Common myeloid progenitor, CD34-positive (primary cell): ENCODE results near the gene DBX2.
A peak's percentile ranks its signal among the peaks of the same experiment; 100 is the strongest.

Source experiments
- CTCF ChIA-PET: fragments of 350-600 bp; sonication (Branson Sonifier 250); formaldehyde crosslinking; loops from one replicate; lab custom pipeline; 2021; ENCODE audit warnings: antibody characterized with exemption; lab: Charles Lee
- POLR2A ChIA-PET: fragments of 350-600 bp; sonication (Branson Sonifier 250); formaldehyde crosslinking; loops from one replicate; lab custom pipeline; 2021; ENCODE audit warnings: antibody characterized with exemption; lab: Charles Lee
- DNase-seq, 3 donors: peaks; one replicate each; pipeline versions ENCODE4 v3.0.0 to v3.0.0-alpha.2; 2013
- H3K27ac ChIP-seq, 2 experiments: 1 replicate in 1 of 2; 2 replicates in 1 of 2; pipeline ENCODE4 v1.7.0; 2013; ENCODE audit warnings: inconsistent platforms in 2 of 2, low read length in 2 of 2, mild to moderate bottlenecking in 2 of 2, low read depth in 1 of 2, moderate library complexity in 1 of 2; ENCODE audit not compliant: severe bottlenecking in 2 of 2, insufficient read depth in 1 of 2, poor library complexity in 1 of 2
- H3K27me3 ChIP-seq, 5 experiments: replicated peaks in 2 of 5; 1 replicate in 3 of 5; 2 replicates in 2 of 5; pipeline versions ENCODE4 v1.6.1 to v1.7.0; 2013; ENCODE audit warnings: low read length in 4 of 5, mild to moderate bottlenecking in 2 of 5, moderate library complexity in 2 of 5, inconsistent platforms in 1 of 5; ENCODE audit not compliant: insufficient read depth in 5 of 5, control insufficient read depth in 4 of 5
- H3K36me3 ChIP-seq, 4 experiments: 1 replicate in 2 of 4; 2 replicates in 2 of 4; pipeline versions ENCODE4 v1.6.1 to v1.7.0; 2013; ENCODE audit warnings: low read length in 3 of 4, control low read depth in 1 of 4, mild to moderate bottlenecking in 1 of 4; ENCODE audit not compliant: control insufficient read depth in 4 of 4, insufficient read depth in 4 of 4
- H3K4me1 ChIP-seq, 4 experiments: 1 replicate in 3 of 4; 2 replicates in 1 of 4; pipeline versions ENCODE4 v1.6.1 to v1.7.1; 2013; ENCODE audit warnings: low read length in 3 of 4, mild to moderate bottlenecking in 3 of 4, control low read depth in 1 of 4, inconsistent platforms in 1 of 4, moderate library complexity in 1 of 4; ENCODE audit not compliant: control insufficient read depth in 4 of 4, insufficient read depth in 4 of 4; ENCODE audit errors: control extremely low read depth in 1 of 4
- H3K4me3 ChIP-seq, 7 experiments: 1 replicate in 4 of 7; 2 replicates in 3 of 7; pipeline versions ENCODE4 v1.5.1 to v1.7.0; 2013; ENCODE audit warnings: mild to moderate bottlenecking in 7 of 7, low read length in 6 of 7, moderate library complexity in 6 of 7, inconsistent platforms in 2 of 7, low read depth in 2 of 7, control low read depth in 1 of 7; ENCODE audit not compliant: insufficient read depth in 4 of 7, control insufficient read depth in 1 of 7; ENCODE audit errors: extremely low read depth in 1 of 7
- H3K9me3 ChIP-seq, 5 experiments: 1 replicate in 4 of 5; 2 replicates in 1 of 5; pipeline versions ENCODE4 v1.6.1 to v1.7.1; 2013; ENCODE audit warnings: low read length in 4 of 5, mild to moderate bottlenecking in 2 of 5, inconsistent platforms in 1 of 5, low read depth in 1 of 5, moderate library complexity in 1 of 5; ENCODE audit not compliant: control insufficient read depth in 4 of 5, insufficient read depth in 2 of 5; ENCODE audit errors: control extremely low read depth in 1 of 5
- WGBS: methylation state at CpG from one replicate; pipeline ENCODE4 v1.1.5; 2013; ENCODE audit not compliant: insufficient coverage; 5-methylcytosine and 5-hydroxymethylcytosine counted together

Gene DBX2

GRCh38 chr12:45049912-45050750 lies 768 bp downstream of the DBX2 start:
- peak in 2 of 3 donors; percentile 17 to 24 for DNase-seq
- Histone ChIP-seq H3K27me3 (peaks cover 13 to 74% (median 26%) of the 10 kb centered on the region in 5 experiments), H3K4me1 (peaks cover 0 to 16% (median 13%) of the 10 kb centered on the region in 4 experiments), H3K36me3 (no peaks in the 10 kb centered on the region), H3K9me3 (no peaks in the 10 kb centered on the region), H3K4me3 (peak overlapping the region in 6 of 7 experiments; percentile 34 to 76 (median 57)), H3K27ac (no peak overlapping the region)
- ChIA-PET POLR2A (no interaction called here), CTCF (no interaction called here)
- WGBS = 6% methylated on average over 47 of the region's 52 CpGs

- POLR2A ChIA-PET = no interaction called here
- 96% methylated on average over 3 of the region's 5 CpGs for WGBS
- H3K27ac ChIP-seq = no peak overlapping the region
- H3K4me1 ChIP-seq = no peaks in the 10 kb centered on the region
- no peak for DNase-seq
- H3K27me3 ChIP-seq = peaks cover 0 to 17% (median 7%) of the 10 kb centered on the region in 5 experiments
- no peaks in the 10 kb centered on the region for H3K9me3 ChIP-seq
- no peaks in the 10 kb centered on the region for H3K36me3 ChIP-seq
- CTCF ChIA-PET = no interaction called here
- no peak overlapping the region for H3K4me3 ChIP-seq
Observed at GRCh38 chr12:45042599-45042998, 8.3 kb downstream of the DBX2 start.

GRCh38 chr12:45040977-45041376 lies 9.9 kb downstream of the DBX2 start:
- no peak overlapping the region for H3K4me3 ChIP-seq
- no peak for DNase-seq
- no peaks in the 10 kb centered on the region for H3K4me1 ChIP-seq
- H3K27ac ChIP-seq = no peak overlapping the region
- no peaks in the 10 kb centered on the region for H3K36me3 ChIP-seq
- POLR2A ChIA-PET = no interaction called here
- no peaks in the 10 kb centered on the region for H3K9me3 ChIP-seq
- CTCF ChIA-PET = no interaction called here
- WGBS = 100% methylated on average over 1 of the region's 2 CpGs
- peaks cover 0 to 4% (median 0%) of the 10 kb centered on the region in 5 experiments for H3K27me3 ChIP-seq

- no peaks in the 10 kb centered on the region for H3K9me3 ChIP-seq
- no peaks in the 10 kb centered on the region for H3K36me3 ChIP-seq
- no peak overlapping the region for H3K4me3 ChIP-seq
- ChIA-PET CTCF (no interaction called here), POLR2A (no interaction called here)
- DNase-seq = no peak
- no peaks in the 10 kb centered on the region for H3K4me1 ChIP-seq
- H3K27me3 ChIP-seq = peaks cover 0 to 2% (median 0%) of the 10 kb centered on the region in 5 experiments
- no CpG with 5 or more reads among the region's 2 CpGs for WGBS
- H3K27ac ChIP-seq = no peak overlapping the region
Observed at GRCh38 chr12:45039757-45040156, 11.1 kb downstream of the DBX2 start.

- ChIA-PET POLR2A (no interaction called here), CTCF (no interaction called here)
- H3K4me1 ChIP-seq = no peaks in the 10 kb centered on the region
- DNase-seq = no peak
- peaks cover 0 to 6% (median 0%) of the 10 kb centered on the region in 5 experiments for H3K27me3 ChIP-seq
- H3K9me3 ChIP-seq = no peaks in the 10 kb centered on the region
- 80% methylated on average over 10 of the region's 11 CpGs for WGBS
- no peak overlapping the region for H3K27ac ChIP-seq
- H3K4me3 ChIP-seq = no peak overlapping the region
- H3K36me3 ChIP-seq = no peaks in the 10 kb centered on the region
Observed at GRCh38 chr12:45034861-45035265, 16.0 kb downstream of the DBX2 start.

GRCh38 chr12:45017916-45018315 lies 33.0 kb downstream of the DBX2 start:
- no peaks in the 10 kb centered on the region for H3K36me3 ChIP-seq
- H3K27ac ChIP-seq = no peak overlapping the region
- no peaks in the 10 kb centered on the region for H3K27me3 ChIP-seq
- H3K4me1 ChIP-seq = no peaks in the 10 kb centered on the region
- no CpG with 5 or more reads among the region's 1 CpG for WGBS
- ChIA-PET POLR2A (no interaction called here), CTCF (no interaction called here)
- no peak for DNase-seq
- peaks cover 0 to 4% (median 0%) of the 10 kb centered on the region in 5 experiments for H3K9me3 ChIP-seq
- no peak overlapping the region for H3K4me3 ChIP-seq

GRCh38 chr12:45014396-45014795 lies 36.5 kb downstream of the DBX2 start:
- POLR2A ChIA-PET = no interaction called here
- WGBS = no CpG with 5 or more reads among the region's 1 CpG
- Histone ChIP-seq H3K4me3 (no peak overlapping the region), H3K9me3 (no peaks in the 10 kb centered on the region), H3K4me1 (no peaks in the 10 kb centered on the region), H3K36me3 (no peaks in the 10 kb centered on the region), H3K27me3 (no peaks in the 10 kb centered on the region), H3K27ac (no peak overlapping the region)
- CTCF ChIA-PET = no interaction called here
- no peak for DNase-seq
